Heart left ventricle (tissue), 16 donors: ENCODE data around the gene FUT3. TPM values are rescaled to one million over a fixed set of nuclear protein-coding genes. Genes with fewer than 3 reads are reported as not detected.

Source experiments
- ATAC-seq, 4 donors: fragments of 200-7000 bp; cut with Tn5 transposase; one replicate each; pipeline ENCODE4 v1.9.1; 2020 to 2022; ENCODE audit warnings: moderate library complexity in 4 of 4, mild to moderate bottlenecking in 3 of 4, moderate number of reproducible peaks in 1 of 4
- DNase-seq, 5 donors: peaks; one replicate each; pipeline ENCODE4 v3.0.0-alpha.2; 2020
- H3K27ac ChIP-seq, 12 donors: fragments of 200-600 bp; sonication (generic) in 4 of 12; one replicate each; pipeline versions ENCODE4 v1.5.0 to v1.8.0; 2016 to 2022; ENCODE audit warnings: mild to moderate bottlenecking in 2 of 12
- H3K27me3 ChIP-seq, 9 donors: fragments of 200-600 bp; sonication (generic) in 2 of 9; one replicate each; pipeline versions ENCODE4 v1.5.1 to v1.8.0; 2016 to 2022; ENCODE audit warnings: mild to moderate bottlenecking in 3 of 9
- H3K36me3 ChIP-seq, 9 donors: fragments of 200-600 bp; sonication (generic) in 2 of 9; one replicate each; pipeline versions ENCODE4 v1.5.0 to v1.8.0; 2018 to 2022; ENCODE audit warnings: mild to moderate bottlenecking in 2 of 9
- H3K4me1 ChIP-seq, 12 donors: fragments of 200-600 bp; sonication (generic) in 4 of 12; one replicate each; pipeline versions ENCODE4 v1.5.0 to v1.8.0; 2016 to 2022; ENCODE audit warnings: mild to moderate bottlenecking in 3 of 12
- H3K4me3 ChIP-seq, 12 donors: fragments of 200-600 bp; sonication (generic) in 4 of 12; one replicate each; pipeline versions ENCODE4 v1.5.0 to v1.8.0; 2017 to 2022; ENCODE audit warnings: mild to moderate bottlenecking in 9 of 12, moderate library complexity in 4 of 12
- H3K9me3 ChIP-seq, 12 donors: fragments of 200-600 bp; sonication (generic) in 4 of 12; one replicate each; pipeline versions ENCODE4 v1.5.0 to v1.8.0; 2016 to 2022; ENCODE audit warnings: mild to moderate bottlenecking in 1 of 12
- CTCF ChIP-seq, 12 donors: fragments of 200-600 bp; sonication (generic) in 4 of 12; IDR thresholded peaks; one replicate each; pipeline versions ENCODE4 v1.5.0 to v1.8.0; 2018 to 2022; ENCODE audit warnings: antibody characterized with exemption in 12 of 12, mild to moderate bottlenecking in 5 of 12
- POLR2A ChIP-seq, 2 donors: fragments of 450-650 bp; IDR thresholded peaks; one replicate each; pipeline ENCODE4 v1.6.1; 2017; ENCODE audit warnings: antibody characterized with exemption in 2 of 2, mild to moderate bottlenecking in 2 of 2, moderate library complexity in 2 of 2
- WGBS, 4 donors: extraction: QIAGEN DNeasy Blood & Tissue Kit in 2 of 4; methylation state at CpG; one replicate each; pipeline versions ENCODE4 v1.1.5 to v1.1.7; 2013 to 2018; 5-methylcytosine and 5-hydroxymethylcytosine counted together
- intact Hi-C, 10 donors: fragments of 100-400 bp; cut with DNase I; formaldehyde crosslinking; loops; one replicate each; pipeline versions ENCODE4 v1.11.1 to v1.14.2; 2022
- polyA plus RNA-seq, 2 donors: library from polyadenylated mRNA; stranded (reverse); fragments of 200-250 nt; gene quantifications; one replicate each; pipeline ENCODE4 v1.2.3, GENCODE V29; 2013
- total RNA-seq, 9 donors: library from RNA; depleted of rRNA in 2 of 9; stranded (reverse); fragments of >200 nt in 2 of 9; fragmentation: NEBNext Ultra II Directional in 3 of 9; extraction: Animal tissue kit (Norgen Biotek cat#: 25700) in 3 of 9; gene quantifications; one replicate each; pipeline versions ENCODE4 v1.1.0 to v1.2.4, GENCODE V29; 2016 to 2023
- donor health status: ischemic (EF 13 %, LVEDD 7.1; RV severe dilation, severe dysfunction).
- donor health status: healthy with polysubstance abuse.
- donor health status: DM: no; HTN: yes; CAD: no.
- donor health status: DM: no; HTN: no; CAD: no.
- donor health status: ischemic (EF 25% LVEDD 6.9; RV normal size, moderate dysfunction).
- donor health status: ischemic (EF 25% LVEDD 5.7; RV mildly dilated, moderate dysfunction).
- donor health status: healthy.
- donor health status: DM: yes; HTN: yes; CAD: no.
- donor health status: ischemic (EF 35%, LVEDD 5.7; RV mildly dilated, moderate dysfunction).
- donor health status: nonischemic (EF 11% LVEDD 7.7; RV severe dilation, severe dysfunction).
- donor health status: DM: yes; HTN: yes; CAD: no.
- donor health status: PGD.
- donor health status: ischemic (EF 29% LVEDD 5.4; RV normal size, mild dysfunction).
- donor health status: nonischemic (EF 23%, LVEDD 6.1; RV moderate dilation, normal function).

FUT3 gene
- total and polyA plus RNA-seq, 11 donors, result 0.07 TPM; not detected in 10

DNA sequence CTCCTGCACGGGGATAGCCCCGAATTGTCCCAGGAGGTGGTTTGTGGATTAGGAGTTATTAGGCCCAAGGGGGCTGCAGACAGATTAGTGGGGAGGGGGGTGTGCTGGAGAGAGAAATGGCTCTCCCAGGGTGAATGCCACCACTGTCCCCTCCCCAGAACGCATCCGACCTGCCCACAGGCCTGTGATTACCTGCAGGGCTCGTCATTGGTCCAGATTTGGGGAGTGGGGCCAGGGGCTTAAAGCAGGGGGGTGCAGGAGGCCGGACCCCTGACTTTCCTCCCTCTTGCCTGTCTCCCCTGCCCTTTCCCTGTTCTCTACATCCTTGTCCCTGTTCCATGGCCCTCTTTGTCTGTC, 45.1 kb downstream of the FUT3 start:
- no peak for DNase-seq
- TF ChIP-seq CTCF (IDR thresholded peaks at IDR 0.05), result no peak
- no peak for TF ChIP-seq POLR2A (IDR thresholded peaks at IDR 0.05)
- no peaks in the 10 kb centered on the region for H3K9me3 ChIP-seq
- peak overlapping the region in 4 of 12 donors; percentile 40 to 56 (median 52) for H3K4me3 ChIP-seq
- peak overlapping the region in 4 of 12 donors; percentile 77 to 86 (median 81) for H3K27ac ChIP-seq
- peaks cover 7 to 41% (median 25%) of the 10 kb centered on the region in 9 donors for H3K27me3 ChIP-seq
- H3K4me1 ChIP-seq, result peaks cover 0 to 30% (median 8%) of the 10 kb centered on the region in 12 donors
- no peaks in the 10 kb centered on the region for H3K36me3 ChIP-seq
- 17 to 26% (median 22%) methylated on average over 6 of the region's 6 CpGs for WGBS, 4 donors
- intact Hi-C loops, result loop anchor here in 8 of 10 donors (2.0 to 10.0 kb wide), 8 partner anchors 21 to 219 kb away; partner anchors contain the start of gene RANBP3 (in 1 of the 8)
- no peak for ATAC-seq

- 1 to 3% (median 1%) methylated on average over 25 to 46 of the region's 46 CpGs for WGBS, 4 donors
- intact Hi-C loops, result loop anchor here in 9 of 10 donors (2.0 to 10.0 kb wide), 9 partner anchors 21 to 219 kb away; partner anchors contain the start of gene RANBP3 (in 1 of the 9)
- Histone ChIP-seq H3K4me1 (peaks cover 0 to 30% (median 8%) of the 10 kb centered on the region in 12 donors), H3K9me3 (no peaks in the 10 kb centered on the region), H3K4me3 (peak overlapping the region in 11 of 12 donors; percentile 21 to 56 (median 40)), H3K36me3 (no peaks in the 10 kb centered on the region), H3K27me3 (peaks cover 7 to 44% (median 26%) of the 10 kb centered on the region in 9 donors), H3K27ac (peak overlapping the region in 10 of 12 donors; percentile 43 to 86 (median 76))
- TF ChIP-seq CTCF (IDR thresholded peaks at IDR 0.05), result peak; percentile 45 to 75 (median 60)
- no peak for TF ChIP-seq POLR2A (IDR thresholded peaks at IDR 0.05)
- ATAC-seq (peak; percentile 61 to 70 (median 66)), DNase-seq (peak; percentile 54 to 83 (median 73))
Measured at GRCh38 chr19:5805462-5806132, 45.7 kb downstream of the FUT3 start.

GRCh38 chr19:5804516-5805461, 46.5 kb downstream of the FUT3 start, which contains the start of gene NRTN:
Gene NRTN, plus strand, starts transcription at chr19:5805067. Its CDS starts 19,099 bp downstream, at chr19:5824166.
- ATAC-seq, result peak in 3 of 4 donors; percentile 19 to 62 (median 53)
- DNase-seq, result peak in 1 of 5 donors; percentile 33
- Histone ChIP-seq H3K27ac (peak within 1 kb of the TSS in 10 of 12 donors; percentile 43 to 86 (median 76)), H3K9me3 (no peaks in the 10 kb centered on the region), H3K4me3 (peak within 1 kb of the TSS; percentile 0 to 56 (median 46)), H3K4me1 (peaks cover 0 to 32% (median 8%) of the 10 kb centered on the region in 12 donors), H3K27me3 (peaks cover 7 to 52% (median 30%) of the 10 kb centered on the region in 9 donors), H3K36me3 (no peaks in the 10 kb centered on the region)
- TF ChIP-seq POLR2A (IDR thresholded peaks at IDR 0.05) (no peak), CTCF (IDR thresholded peaks at IDR 0.05) (no peak)
- WGBS, 4 donors, result 1 to 12% (median 5%) methylated on average over 7 to 104 of the region's 107 CpGs
- intact Hi-C loops, result loop anchor here (1.0 to 10.0 kb wide), 11 partner anchors 88 to 220 kb away; partner anchors contain the start of gene RANBP3 (in 2 of the 10)
